K562 (cell line): ENCODE results near the gene KCTD7. TPM values are rescaled to one million over a fixed set of nuclear protein-coding genes. Genes with fewer than 3 reads are reported as not detected.
A peak's percentile ranks its signal among the peaks of the same experiment; 100 is the strongest.
"Not testable (repeated sequence)": the region's sequence is repeated elsewhere in the genome, so short reads cannot be mapped to it uniquely, and the experiment has no call there.

Source experiments
- CTBP1 ChIP-seq: fragments of 450-650 bp; IDR thresholded peaks from 2 replicates; pipeline ENCODE4 v1.6.1; 2016; ENCODE audit warnings: borderline replicate concordance
- DACH1 ChIP-seq: fragments of 450-650 bp; IDR thresholded peaks from 2 replicates; pipeline ENCODE4 v1.6.1; 2018; ENCODE audit not compliant: partially characterized antibody
- L3MBTL2 ChIP-seq: fragments of 450-650 bp; IDR thresholded peaks from 2 replicates; pipeline ENCODE4 v1.6.1; 2016; ENCODE audit warnings: mild to moderate bottlenecking, moderate library complexity
- MGA ChIP-seq: fragments of 450-650 bp; IDR thresholded peaks from 2 replicates; pipeline ENCODE4 v1.6.1; 2016; ENCODE audit warnings: mild to moderate bottlenecking, moderate library complexity
- REST ChIP-seq, 2 experiments: fragments of 450-650 bp; formaldehyde crosslinking in 1 of 2; IDR thresholded peaks; 2 replicates each; pipeline versions ENCODE4 v1.4.0 to v1.6.1; 2014 to 2020; ENCODE audit warnings: mild to moderate bottlenecking in 2 of 2, borderline replicate concordance in 1 of 2, low read depth in 1 of 2
- ZFP36 ChIP-seq: fragments of 150-350 bp; IDR thresholded peaks from 2 replicates; pipeline ENCODE4 v1.6.1; 2018; ENCODE audit warnings: low read length, low read depth; ENCODE audit not compliant: partially characterized antibody
- polyA plus RNA-seq, 8 experiments: library from polyadenylated mRNA; depleted of rRNA in 4 of 8; stranded (reverse) in 5 of 8; unstranded in 3 of 8; fragments of >200 nt; fragmentation: Nextera tagmentation in 2 of 8; fragmentation: Illumina TruSeq in 1 of 8; extraction: Ambion mirVana in 2 of 8; extraction: Trizol in 1 of 8; gene quantifications; 2 replicates each; pipeline versions ENCODE4 v1.2.1 to v1.2.3, GENCODE V29; 2011 to 2014; ENCODE audit warnings: inconsistent platforms in 1 of 8, missing spikeins in 1 of 8
- total RNA-seq, 7 experiments: library from RNA; depleted of rRNA in 6 of 7; stranded (reverse); fragments of >200 nt in 6 of 7; fragmentation: Illumina TruSeq in 2 of 7; extraction: Trizol in 2 of 7; gene quantifications; 2 replicates each; pipeline versions ENCODE4 v1.2.1 to v1.2.3, GENCODE V29; 2011 to 2021; ENCODE audit warnings: low replicate concordance in 1 of 7

Gene KCTD7
- total and polyA plus RNA-seq, 9 of the 15 experiments (the other 6 are each of a cell fraction or from before 2014, with no cell fraction given): 1.5 to 26.0 (median 9.0) TPM

- peak; percentile 88 for TF ChIP-seq MGA
- TF ChIP-seq L3MBTL2: peak; percentile 73; the same call in 1 of the 2 replicates
- TF ChIP-seq REST (IDR thresholded peaks at IDR 0.05; ENCODE audit: borderline replicate concordance): peak; percentile 25; the same call in 1 of the 2 replicates
- TF ChIP-seq REST (CRISPR knock-in tag; IDR thresholded peaks at IDR 0.05; ENCODE audit: low read depth): not testable (repeated sequence)
- TF ChIP-seq CTBP1: peak; percentile 36; the same call in 1 of the 2 replicates
- peak; percentile 72 for TF ChIP-seq ZFP36
- peak; percentile 62 for TF ChIP-seq DACH1
These were observed 22.0 kb upstream of the KCTD7 start (continued) for GRCh38 chr7:66606540-66607291.
